ENCODE data around the gene NLGN1.

The NLGN1 gene

DNA sequence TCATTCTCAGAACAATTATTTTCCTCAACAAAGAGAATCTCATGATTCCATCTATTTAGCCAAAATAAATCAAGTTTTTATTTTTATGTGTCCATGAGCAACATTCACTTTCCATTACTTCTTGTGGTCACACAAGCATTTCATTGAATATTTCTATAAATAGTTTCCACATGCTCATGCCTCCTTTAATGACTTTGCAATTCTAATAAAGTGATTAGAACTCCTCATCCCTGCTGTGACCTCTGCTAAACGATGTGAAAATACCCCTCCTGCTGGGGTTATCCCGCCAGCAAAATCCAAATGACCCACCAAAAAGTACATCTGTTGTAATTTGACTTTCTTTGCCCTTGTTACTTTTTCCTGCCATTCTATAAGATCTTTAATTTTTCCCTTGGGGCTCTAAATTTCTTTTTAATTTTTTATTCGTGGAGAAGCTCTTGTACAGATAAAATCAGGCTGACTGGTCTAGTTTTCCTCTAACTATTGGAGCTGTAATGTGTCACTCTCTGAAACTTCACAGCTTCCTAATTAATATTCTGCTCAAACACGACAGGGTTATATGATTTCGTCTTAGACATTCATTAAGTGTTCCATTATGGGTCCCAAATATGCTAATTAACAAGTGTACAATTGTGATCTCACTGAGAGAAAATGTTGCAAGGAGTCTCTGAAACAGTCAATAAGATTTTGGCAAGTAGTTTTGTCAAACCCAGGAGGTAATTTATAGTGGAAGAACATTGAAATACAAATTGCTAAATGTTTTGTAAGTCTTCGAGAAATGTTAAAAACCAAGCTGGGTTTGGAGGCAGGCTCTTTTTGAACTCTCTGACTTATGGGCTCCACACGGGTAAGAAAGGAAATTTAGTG, 928.5 kb downstream of the NLGN1 start:
- DNase-seq: no peak

DNA sequence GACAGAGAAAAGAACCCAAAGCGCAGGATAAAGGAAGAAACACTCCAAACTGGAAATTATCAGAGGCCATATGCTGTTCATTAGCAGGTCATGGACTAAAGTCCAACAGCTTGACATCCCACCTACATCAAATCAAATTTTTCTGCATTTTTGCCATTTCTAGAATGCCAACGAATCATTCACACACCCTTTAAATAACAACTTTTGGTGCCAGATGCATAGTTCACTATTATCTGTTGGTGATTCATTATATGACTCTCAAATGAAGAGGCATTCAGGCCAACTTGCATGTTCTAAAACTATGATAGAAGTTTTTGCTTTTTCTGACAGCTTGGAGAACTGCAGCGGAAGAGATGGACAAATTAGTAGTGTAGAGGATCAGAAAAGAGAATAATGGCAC, 931.8 kb downstream of the NLGN1 start:
- no peak for DNase-seq

DNA sequence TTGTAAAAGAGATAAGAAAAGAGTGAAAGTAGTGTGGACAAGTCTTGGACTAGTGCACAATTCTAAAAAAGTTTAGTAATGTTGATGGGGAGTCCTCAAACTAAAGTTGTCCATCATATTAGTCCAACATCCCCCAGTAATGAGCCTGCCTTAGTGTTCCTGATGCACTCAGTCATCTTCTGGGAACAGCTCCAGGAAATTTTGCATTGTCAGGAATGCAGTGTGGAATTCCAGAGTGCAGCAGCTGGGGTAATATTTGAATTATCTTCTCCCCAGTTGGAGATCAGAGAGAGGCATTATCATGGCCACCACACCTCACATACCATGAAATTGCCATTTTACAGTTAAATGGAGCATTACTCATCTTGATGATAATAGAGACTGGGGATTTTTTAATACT, 932.8 kb downstream of the NLGN1 start:
- no peak for DNase-seq

- no peak for DNase-seq
These were observed 933.7 kb downstream of the NLGN1 start for GRCh38 chr3:174331095-174331800.

- no peak for DNase-seq
These were observed 934.8 kb downstream of the NLGN1 start for GRCh38 chr3:174332391-174332790.

DNA sequence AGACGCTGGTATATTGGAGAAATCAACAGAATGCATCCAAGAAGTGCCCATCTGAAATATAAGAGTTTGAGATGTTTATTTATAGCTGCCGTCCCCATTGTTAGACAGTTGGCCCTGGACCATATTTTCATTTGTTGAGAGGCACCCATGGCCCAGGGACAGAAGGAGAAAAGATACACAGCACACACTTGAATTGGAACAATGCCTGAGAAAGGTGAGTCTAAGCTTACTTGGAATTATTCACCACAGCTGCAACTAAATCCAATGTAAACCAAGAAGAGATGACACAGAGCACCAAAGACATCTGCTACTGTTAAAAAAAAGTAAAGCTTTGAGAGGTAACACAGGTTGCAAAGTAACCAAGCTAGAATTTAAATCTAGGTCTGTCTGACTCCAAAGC, 936.1 kb downstream of the NLGN1 start:
- DNase-seq: no peak

DNA sequence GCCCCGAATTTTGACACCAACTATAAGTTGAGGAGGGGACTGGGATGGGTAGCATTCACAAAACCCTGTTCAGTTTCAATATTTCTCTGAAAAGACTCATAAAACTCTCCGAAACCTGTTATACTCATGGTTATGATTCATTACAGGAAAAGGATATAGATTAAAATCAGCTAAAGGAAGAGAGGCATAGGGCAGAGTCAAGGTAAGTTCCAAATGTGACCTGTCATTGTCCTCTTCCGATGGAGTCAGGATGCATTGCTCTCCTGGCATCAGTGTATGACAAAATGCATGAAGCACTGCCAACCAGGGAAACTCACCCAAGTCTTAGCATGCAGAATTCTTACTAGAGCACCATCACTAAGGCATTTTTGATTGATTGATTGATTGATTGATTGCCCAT, 936.6 kb downstream of the NLGN1 start:
- DNase-seq: no peak

DNA sequence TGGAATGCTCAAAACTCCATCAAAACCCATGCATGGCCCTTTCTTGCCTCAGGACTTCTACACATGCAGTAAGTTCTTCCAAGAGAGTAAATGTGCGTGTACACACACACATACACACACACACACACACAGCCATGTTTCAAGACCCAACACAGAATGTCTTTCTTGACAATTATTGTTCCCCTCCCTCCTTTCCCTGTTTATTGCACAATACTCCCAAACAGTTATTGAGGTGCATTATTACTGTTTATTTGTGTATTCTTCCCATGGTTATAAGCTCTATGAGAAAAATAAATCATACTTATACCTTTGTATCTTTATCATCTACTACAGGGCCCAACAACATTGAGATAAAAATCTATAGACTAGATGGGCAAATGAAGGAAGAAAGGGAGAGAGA, 937.8 kb downstream of the NLGN1 start:
- no peak for DNase-seq

DNA sequence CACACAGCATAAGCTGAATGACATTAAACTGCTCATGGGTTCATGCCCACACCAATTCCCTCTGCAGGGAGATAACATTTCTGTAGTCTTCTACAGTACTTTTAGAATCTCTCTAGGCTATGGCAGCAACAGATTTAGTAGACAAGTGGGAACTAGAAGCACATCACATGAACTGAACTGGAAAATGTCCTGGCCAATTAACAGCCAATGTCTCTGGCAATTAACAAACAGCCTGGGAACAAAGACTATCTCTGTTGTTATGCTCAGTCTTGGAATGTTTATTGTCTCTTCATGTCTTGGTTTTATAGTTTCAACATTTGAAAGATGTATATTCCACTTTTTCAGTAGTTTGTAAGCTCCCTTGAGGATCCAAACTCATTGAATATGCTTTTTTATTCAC, 938.4 kb downstream of the NLGN1 start:
- no peak for DNase-seq
